OCI-LY7 (cell line): Measurements from ENCODE around the gene ETV5. TPM values are rescaled to one million over a fixed set of nuclear protein-coding genes. Genes with fewer than 3 reads are reported as not detected.

Experiments
- BruUV-seq: library from RNA; stranded (reverse); fragments of 400-500 nt; replicated peaks from 2 replicates; lab custom pipeline; 2021; lab: Mats Ljungman, UMichigan
- CTCF ChIA-PET: fragments of 300-600 bp; sonication (Branson Sonifier 250); formaldehyde crosslinking; loops from one replicate; lab custom pipeline; 2022; ENCODE audit warnings: antibody characterized with exemption; ENCODE audit not compliant: unreplicated experiment; lab: Charles Lee
- POLR2A ChIA-PET: fragments of 300-600 bp; sonication (Branson Sonifier 250); formaldehyde crosslinking; loops from one replicate; lab custom pipeline; 2022; ENCODE audit warnings: antibody characterized with exemption; lab: Charles Lee
- DNase-seq: peaks from one replicate; pipeline ENCODE4 v3.0.0-alpha.2; 2015; ENCODE audit warnings: low spot score
- H2AFZ ChIP-seq: fragments of 200-600 bp; sonication (generic), shearing (Covaris generic); 2 replicates; pipeline ENCODE4 v1.6.1; 2014; ENCODE audit warnings: mild to moderate bottlenecking, antibody characterized with exemption, low read length, moderate library complexity
- H3K27ac ChIP-seq: fragments of 200-600 bp; sonication (generic); 2 replicates; pipeline ENCODE4 v1.5.1; 2014; ENCODE audit warnings: mixed run types, low read depth, mild to moderate bottlenecking, moderate library complexity, low read length, inconsistent platforms; ENCODE audit not compliant: poor library complexity, severe bottlenecking
- H3K36me3 ChIP-seq: fragments of 200-600 bp; sonication (generic); 2 replicates; pipeline ENCODE4 v1.6.1; 2014; ENCODE audit warnings: mild to moderate bottlenecking, antibody characterized with exemption, low read length, moderate library complexity, mixed read lengths; ENCODE audit not compliant: insufficient read depth
- H3K4me1 ChIP-seq: fragments of 200-600 bp; sonication (generic); 2 replicates; pipeline ENCODE4 v1.5.1; 2014; ENCODE audit warnings: mild to moderate bottlenecking, low read length; ENCODE audit not compliant: insufficient read depth, poor library complexity, severe bottlenecking
- H3K4me2 ChIP-seq: fragments of 200-600 bp; sonication (generic); 2 replicates; pipeline ENCODE4 v1.6.1; 2014; ENCODE audit warnings: mild to moderate bottlenecking, low read length
- H3K4me3 ChIP-seq: fragments of 200-600 bp; sonication (generic); 2 replicates; pipeline ENCODE4 v1.5.1; 2014; ENCODE audit warnings: mild to moderate bottlenecking, low read depth, low read length; ENCODE audit not compliant: poor library complexity, severe bottlenecking
- H3K79me2 ChIP-seq: fragments of 200-600 bp; sonication (generic); 2 replicates; pipeline ENCODE4 v1.6.1; 2016; ENCODE audit warnings: low read depth, mild to moderate bottlenecking, low read length, moderate library complexity, mixed read lengths; ENCODE audit not compliant: insufficient read depth
- H3K9me2 ChIP-seq: fragments of 200-600 bp; sonication (generic); 2 replicates; pipeline ENCODE4 v1.6.1; 2016; ENCODE audit warnings: mild to moderate bottlenecking, low read length, mixed read lengths; ENCODE audit not compliant: insufficient read depth
- H3K9me3 ChIP-seq: fragments of 200-600 bp; sonication (generic); 2 replicates; pipeline ENCODE4 v1.6.1; 2014; ENCODE audit warnings: mild to moderate bottlenecking, mixed run types, low read length, mixed read lengths
- H4K20me1 ChIP-seq: fragments of 200-600 bp; sonication (generic); 2 replicates; pipeline ENCODE4 v1.6.1; 2014; ENCODE audit warnings: mild to moderate bottlenecking, antibody characterized with exemption, low read length, moderate library complexity, mixed read lengths; ENCODE audit not compliant: insufficient read depth
- CTCF ChIP-seq: fragments of 200-600 bp; sonication (generic); conservative IDR thresholded peaks from 2 replicates; pipeline ENCODE4 v1.5.1; 2014; ENCODE audit warnings: mild to moderate bottlenecking, antibody characterized with exemption, low read length, moderate library complexity, mixed read lengths
- EZH2phosphoT487 ChIP-seq: fragments of 200-600 bp; sonication (generic); IDR thresholded peaks from 2 replicates; pipeline ENCODE4 v1.6.1; 2018; ENCODE audit warnings: low read depth, borderline replicate concordance, mild to moderate bottlenecking, mixed run types, antibody characterized with exemption, low read length, moderate library complexity, mixed read lengths
- intact Hi-C: fragments of 100-400 bp; cut with micrococcal nuclease; formaldehyde crosslinking; loops from one replicate; pipeline ENCODE4 v1.10.0; 2022; ENCODE audit not compliant: unreplicated experiment
- total RNA-seq, 2 experiments: library from RNA; depleted of rRNA in 1 of 2; stranded (reverse); fragments of >200 nt in 1 of 2; shearing (Covaris generic) in 1 of 2; gene quantifications; 2 replicates each; pipeline ENCODE4 v1.2.3, GENCODE V29; 2014 to 2022

The ETV5 gene
- total RNA-seq, 2 experiments from 2014 or later = 0.85 to 1.1 TPM

GRCh38 chr3:186127463-186127862 is 18.6 kb upstream of the ETV5 start:
- H2AFZ ChIP-seq = no peak overlapping the region
- H3K9me3 ChIP-seq = no peaks in the 10 kb centered on the region
- no peak overlapping the region for H3K4me3 ChIP-seq
- no peaks in the 10 kb centered on the region for H3K79me2 ChIP-seq
- H3K4me2 ChIP-seq = no peak overlapping the region
- POLR2A ChIA-PET = interaction anchor here (0.8 kb wide), 1 partner anchor 15 kb away, joined by 3 read pairs; no protein-coding TSS in a partner anchor
- H3K4me1 ChIP-seq = no peaks in the 10 kb centered on the region
- no peaks in the 10 kb centered on the region for H3K36me3 ChIP-seq
- H3K27ac ChIP-seq = no peak overlapping the region
- no TSS peak for BruUV-seq
- intact Hi-C loops = no loop called here
- TF ChIP-seq CTCF (no peak), EZH2phosphoT487 (no peak)
- DNase-seq = no peak
- H3K9me2 ChIP-seq = no peaks in the 10 kb centered on the region
- CTCF ChIA-PET = no interaction called here
- H4K20me1 ChIP-seq = no peaks in the 10 kb centered on the region

GRCh38 chr3:186125118-186125517 is 16.2 kb upstream of the ETV5 start:
- H3K27ac ChIP-seq = no peak overlapping the region
- no peak overlapping the region for H2AFZ ChIP-seq
- no peak overlapping the region for H3K4me3 ChIP-seq
- H3K4me2 ChIP-seq = no peak overlapping the region
- no peaks in the 10 kb centered on the region for H3K9me2 ChIP-seq
- no peaks in the 10 kb centered on the region for H4K20me1 ChIP-seq
- ChIA-PET CTCF (no interaction called here), POLR2A (no interaction called here)
- intact Hi-C loops = no loop called here
- no peaks in the 10 kb centered on the region for H3K36me3 ChIP-seq
- no peaks in the 10 kb centered on the region for H3K9me3 ChIP-seq
- TF ChIP-seq CTCF = no peak
- no peak for TF ChIP-seq EZH2phosphoT487
- BruUV-seq = no TSS peak
- H3K4me1 ChIP-seq = no peaks in the 10 kb centered on the region
- H3K79me2 ChIP-seq = no peaks in the 10 kb centered on the region
- DNase-seq = no peak

- no peak for DNase-seq
- Histone ChIP-seq H3K4me3 (no peak overlapping the region), H3K9me3 (no peaks in the 10 kb centered on the region), H4K20me1 (no peaks in the 10 kb centered on the region), H3K79me2 (no peaks in the 10 kb centered on the region), H3K4me1 (no peaks in the 10 kb centered on the region), H3K9me2 (no peaks in the 10 kb centered on the region), H3K27ac (no peak overlapping the region), H3K36me3 (no peaks in the 10 kb centered on the region), H3K4me2 (no peak overlapping the region), H2AFZ (no peak overlapping the region)
- TF ChIP-seq CTCF = no peak
- no peak for TF ChIP-seq EZH2phosphoT487
- CTCF ChIA-PET = no interaction called here
- no TSS peak for BruUV-seq
- POLR2A ChIA-PET = no interaction called here
- intact Hi-C loops = no loop called here
Measured at GRCh38 chr3:186124592-186124991, 15.7 kb upstream of the ETV5 start.
